ENCODE data around the gene TAGAP. TPM values are rescaled to one million over a fixed set of nuclear protein-coding genes. Genes with fewer than 3 reads are reported as not detected.

Gene TAGAP
- total and polyA plus RNA-seq, 10 of the 15 experiments (the other 5 are each of a cell fraction or from before 2014, with no cell fraction given) = 5.3 to 27.4 (median 18.9) TPM

- Histone ChIP-seq H3K27me3 (replicated peaks in 1 of 2; ENCODE audit: control insufficient read depth in 2 of 2, insufficient read depth in 2 of 2, low read length in 1 of 2) (no peaks in the 10 kb centered on the region), H3K4me1 (ENCODE audit: control insufficient read depth, insufficient read depth, low read length) (peaks cover 3% of the 10 kb centered on the region; the same call in 1 of the 2 replicates), H3K9ac (ENCODE audit: control insufficient read depth, insufficient read depth, low read length) (peak within 1 kb of the TSS; percentile 81), H3K4me3 (peak within 1 kb of the TSS; percentile 81), H3K79me2 (ENCODE audit: control insufficient read depth, insufficient read depth, low read length) (no peaks in the 10 kb centered on the region), H3K9me3 (replicated peaks; ENCODE audit: control insufficient read depth, insufficient read depth, low read length) (no peaks in the 10 kb centered on the region), H3K4me2 (ENCODE audit: control insufficient read depth, insufficient read depth) (peak within 1 kb of the TSS; percentile 92), H4K20me1 (ENCODE audit: control insufficient read depth, insufficient read depth) (no peaks in the 10 kb centered on the region), H3K27ac (ENCODE audit: control insufficient read depth, insufficient read depth) (peak within 1 kb of the TSS; percentile 87), H2AFZ (ENCODE audit: control insufficient read depth, low read depth, low read length) (peak within 1 kb of the TSS; percentile 99), H3K36me3 (ENCODE audit: control insufficient read depth in 2 of 2, insufficient read depth in 2 of 2, low read length in 1 of 2) (no peaks in the 10 kb centered on the region)
- FAIRE-seq (peak; percentile 92), DNase-seq (ENCODE audit: low read depth, low spot score) (peak; percentile 77), ATAC-seq (peak; percentile 96)
- WGBS (ENCODE audit: insufficient coverage, insufficient replicate concordance, low lambda C conversion rate, missing lambda C conversion rate) = under 1% methylated on average over 50 of the region's 50 CpGs
- BruUV-seq (replicated peaks) = TSS peak; percentile 86
- ChIA-PET POLR2A (interaction anchor here (0.6 to 2.8 kb wide), 17 partner anchors 9 to 356 kb away, joined by 3 to 19 read pairs (median 3); partner anchors contain the start of genes DYNLT1 and TAGAP), CTCF (interaction anchor here (0.6 to 2.6 kb wide), 26 partner anchors 8 to 351 kb away, joined by 3 to 30 read pairs (median 4); partner anchors contain the start of gene TAGAP), RAD21 (ENCODE audit: unreplicated experiment) (interaction anchor here (0.6 to 2.2 kb wide), 20 partner anchors 10 to 283 kb away, joined by 3 to 26 read pairs (median 4); partner anchors contain the start of gene TAGAP), SMC1A (ENCODE audit: uncharacterized antibody, unreplicated experiment) (interaction anchor here (0.8 to 15.8 kb wide), 17 partner anchors 8 to 294 kb away, joined by 3 to 517 read pairs (median 4); partner anchors contain the start of gene TAGAP)
- intact Hi-C loops (cut with micrococcal nuclease; ENCODE audit: unreplicated experiment) = loop anchor here (2.0 kb wide), 1 partner anchor 105 kb away; no protein-coding TSS in a partner anchor
- in situ Hi-C loops (cut with MboI) = loop anchor here (5.0 to 25.0 kb wide), 2 partner anchors 132 to 462 kb away; no protein-coding TSS in a partner anchor
- TF ChIP-seq ZZZ3 (IDR thresholded peaks at IDR 0.05; ENCODE audit: control insufficient read depth, insufficient read length, low read depth) (no peak), CREB1 (IDR thresholded peaks at IDR 0.05; ENCODE audit: low read depth) (peak; percentile 38; the same call in 1 of the 2 replicates), POLR2AphosphoS5 (IDR thresholded peaks at IDR 0.05; ENCODE audit: low read length) (peak; percentile 87), SIN3A (IDR thresholded peaks at IDR 0.05; ENCODE audit: low read depth, low read length) (peak; percentile 96), EP300 (IDR thresholded peaks at IDR 0.05; ENCODE audit: borderline replicate concordance in 1 of 2, control insufficient read depth in 1 of 2, low read depth in 2 of 2, low read length in 2 of 2) (no peak), RBBP5 (conservative IDR thresholded peaks at IDR 0.05) (no peak), CBX5 (IDR thresholded peaks at IDR 0.05; ENCODE audit: low read depth) (no peak), POU2F2 (IDR thresholded peaks at IDR 0.05; ENCODE audit: borderline replicate concordance, low read depth, low read length) (peak; percentile 50; the same call in 1 of the 3 replicates), IKZF1 (conservative IDR thresholded peaks at IDR 0.05) (peak; percentile 96), SREBF2 (IDR thresholded peaks at IDR 0.05; ENCODE audit: low read length) (no peak), NR2C2 (IDR thresholded peaks at IDR 0.05; ENCODE audit: borderline replicate concordance, control insufficient read depth, insufficient read length, low read depth) (no peak), SMC3 (IDR thresholded peaks at IDR 0.05; ENCODE audit: borderline replicate concordance, low read length) (no peak), BMI1 (IDR thresholded peaks at IDR 0.05; ENCODE audit: borderline replicate concordance) (peak; percentile 91), NFXL1 (IDR thresholded peaks at IDR 0.05; ENCODE audit: borderline replicate concordance) (no peak), HCFC1 (IDR thresholded peaks at IDR 0.05; ENCODE audit: low read length) (peak; percentile 53), NFYB (IDR thresholded peaks at IDR 0.05; ENCODE audit: insufficient read depth, low read depth, low read length) (no peak), POLR2A (IDR thresholded peaks at IDR 0.05; ENCODE audit: low read depth, low read length) (peak; percentile 98), TAF1 (IDR thresholded peaks at IDR 0.05; ENCODE audit: borderline replicate concordance, low read depth, low read length) (peak; percentile 69; the same call in 1 of the 2 replicates), ZBTB33 (IDR thresholded peaks at IDR 0.05) (no peak), TBL1XR1 (IDR thresholded peaks at IDR 0.05; ENCODE audit: low read depth, low read length) (no peak), KLF5 (IDR thresholded peaks at IDR 0.05; ENCODE audit: partially characterized antibody) (no peak), BACH1 (IDR thresholded peaks at IDR 0.05; ENCODE audit: borderline replicate concordance) (peak; percentile 66; the same call in 1 of the 2 replicates), NFIC (IDR thresholded peaks at IDR 0.05; ENCODE audit: low read depth, low read length) (no peak), MAX (IDR thresholded peaks at IDR 0.05; ENCODE audit: low read depth, low read length) (peak; percentile 84)
These were observed 45.0 kb downstream of the TAGAP start, which contains the start of gene RSPH3 for GRCh38 chr6:158999666-159000403. TSS of gene RSPH3 (minus strand) at chr6:159000202. CDS start at chr6:158999550, 652 bp downstream.
